Upper lobe of left lung (tissue), 4 donors: Measurements from ENCODE around the gene BABAM2.

Experiments used
- POLR2A ChIP-seq, 4 donors: fragments of 450-650 bp; IDR thresholded peaks; one replicate each; pipeline ENCODE4 v1.5.1; 2016 to 2017; ENCODE audit warnings: antibody characterized with exemption in 4 of 4, mild to moderate bottlenecking in 2 of 4
- POLR2AphosphoS5 ChIP-seq, 2 donors: sonication (generic); formaldehyde crosslinking; IDR thresholded peaks; one replicate each; pipeline ENCODE4 v1.5.1; 2017; ENCODE audit warnings: antibody characterized with exemption in 2 of 2
- TF ChIP-seq, protein P1 (sequence below), 6 experiments: fragments of 450-650 bp in 4 of 6; fragments of 200-600 bp in 2 of 6; sonication (generic) in 2 of 6; IDR thresholded peaks; one replicate each; pipeline ENCODE4 v1.5.1; 2016 to 2019; ENCODE audit warnings: antibody characterized with exemption in 6 of 6

- TF ChIP-seq POLR2AphosphoS5 (IDR thresholded peaks at IDR 0.05) (no peak), POLR2A (IDR thresholded peaks at IDR 0.05) (no peak)
- TF ChIP-seq, protein P1, sequence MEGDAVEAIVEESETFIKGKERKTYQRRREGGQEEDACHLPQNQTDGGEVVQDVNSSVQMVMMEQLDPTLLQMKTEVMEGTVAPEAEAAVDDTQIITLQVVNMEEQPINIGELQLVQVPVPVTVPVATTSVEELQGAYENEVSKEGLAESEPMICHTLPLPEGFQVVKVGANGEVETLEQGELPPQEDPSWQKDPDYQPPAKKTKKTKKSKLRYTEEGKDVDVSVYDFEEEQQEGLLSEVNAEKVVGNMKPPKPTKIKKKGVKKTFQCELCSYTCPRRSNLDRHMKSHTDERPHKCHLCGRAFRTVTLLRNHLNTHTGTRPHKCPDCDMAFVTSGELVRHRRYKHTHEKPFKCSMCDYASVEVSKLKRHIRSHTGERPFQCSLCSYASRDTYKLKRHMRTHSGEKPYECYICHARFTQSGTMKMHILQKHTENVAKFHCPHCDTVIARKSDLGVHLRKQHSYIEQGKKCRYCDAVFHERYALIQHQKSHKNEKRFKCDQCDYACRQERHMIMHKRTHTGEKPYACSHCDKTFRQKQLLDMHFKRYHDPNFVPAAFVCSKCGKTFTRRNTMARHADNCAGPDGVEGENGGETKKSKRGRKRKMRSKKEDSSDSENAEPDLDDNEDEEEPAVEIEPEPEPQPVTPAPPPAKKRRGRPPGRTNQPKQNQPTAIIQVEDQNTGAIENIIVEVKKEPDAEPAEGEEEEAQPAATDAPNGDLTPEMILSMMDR (IDR thresholded peaks at IDR 0.05): no peak
Measured at GRCh38 chr2:27907547-27907946, 17.0 kb downstream of the BABAM2 start.
